Activated T-helper 2 cell treated with anti-CD3 and anti-CD28 coated beads, Interferon-gamma antibody, Interleukin-2, Interleukin-4, amounts not matched to agents 10 μg/mL and 5 μg/mL and 100 μg/mL, durations not matched to agents 14 hours and 24 hours and 36 hours (primary cell): ENCODE measurements around the gene P4HB. TPM values are rescaled to one million over a fixed set of nuclear protein-coding genes. Genes with fewer than 3 reads are reported as not detected.

ENCODE experiments used
- DNase-seq: peaks from one replicate; pipeline ENCODE4 v3.0.0; 2021; ENCODE audit warnings: low spot score
- H3K27ac Mint-ChIP-seq: one replicate; pipeline ENCODE4 v1.8.0; 2021; ENCODE audit warnings: mixed read lengths
- H3K27me3 Mint-ChIP-seq: one replicate; pipeline ENCODE4 v1.8.0; 2021; ENCODE audit warnings: low read depth, mixed read lengths
- H3K36me3 Mint-ChIP-seq: one replicate; pipeline ENCODE4 v1.8.0; 2021; ENCODE audit warnings: low read depth, mixed read lengths
- H3K4me1 Mint-ChIP-seq: one replicate; pipeline ENCODE4 v1.8.0; 2021; ENCODE audit warnings: low read depth, mixed read lengths
- H3K4me3 Mint-ChIP-seq: one replicate; pipeline ENCODE4 v1.8.0; 2021; ENCODE audit warnings: low read depth, mild to moderate bottlenecking, moderate library complexity, mixed read lengths
- H3K9me3 Mint-ChIP-seq: one replicate; pipeline ENCODE4 v1.8.0; 2021; ENCODE audit warnings: mixed read lengths
- intact Hi-C: fragments of 100-400 bp; cut with micrococcal nuclease; formaldehyde crosslinking; loops from one replicate; pipeline ENCODE4 v1.15.1; 2023
- total RNA-seq: library from RNA; stranded (reverse); gene quantifications from 2 replicates; pipeline ENCODE4 v1.2.3, GENCODE V29; 2022

P4HB gene
- total RNA-seq, 1 donor from 2014 or later = 545 TPM

DNA sequence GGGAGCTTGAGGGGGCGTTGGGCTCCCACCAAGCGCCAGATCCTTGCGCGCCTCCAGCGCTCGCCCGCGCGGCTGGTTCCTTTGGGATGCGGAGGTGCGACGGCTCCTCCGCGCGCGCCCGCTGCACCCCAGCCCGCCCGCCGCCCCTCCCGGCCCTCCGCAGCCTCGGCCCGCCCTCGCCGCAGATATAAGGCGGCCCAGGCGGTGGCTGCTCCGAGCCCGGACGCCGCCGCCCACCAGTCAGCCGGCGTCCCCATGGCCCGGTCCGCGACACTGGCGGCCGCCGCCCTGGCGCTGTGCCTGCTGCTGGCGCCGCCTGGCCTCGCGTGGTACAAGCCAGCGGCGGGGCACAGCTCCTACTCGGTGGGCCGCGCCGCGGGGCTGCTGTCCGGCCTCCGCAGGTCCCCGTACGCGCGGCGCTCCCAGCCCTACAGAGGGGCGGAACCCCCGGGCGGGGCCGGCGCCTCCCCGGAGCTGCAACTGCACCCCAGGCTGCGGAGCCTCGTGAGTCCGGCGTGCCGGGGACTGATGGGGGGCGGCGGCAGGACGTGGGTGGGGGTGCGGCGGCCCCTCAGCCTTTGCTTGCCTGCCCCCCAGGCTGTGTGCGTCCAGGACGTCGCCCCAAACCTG is 41.8 kb upstream of the P4HB start, which contains the start of gene NPB:
TSS of gene NPB (plus strand) at position 216 of the 630 bp plus-strand sequence. CDS start at position 256, 40 bp downstream.
- Mint-ChIP-seq H3K9me3 (no peaks in the 10 kb centered on the region), H3K4me1 (no peaks in the 10 kb centered on the region), H3K4me3 (no peak within 1 kb of the TSS), H3K27ac (no peak within 1 kb of the TSS), H3K27me3 (peaks cover 6% of the 10 kb centered on the region), H3K36me3 (peaks cover 35% of the 10 kb centered on the region)
- intact Hi-C loops = no loop called here
- no peak for DNase-seq

DNA sequence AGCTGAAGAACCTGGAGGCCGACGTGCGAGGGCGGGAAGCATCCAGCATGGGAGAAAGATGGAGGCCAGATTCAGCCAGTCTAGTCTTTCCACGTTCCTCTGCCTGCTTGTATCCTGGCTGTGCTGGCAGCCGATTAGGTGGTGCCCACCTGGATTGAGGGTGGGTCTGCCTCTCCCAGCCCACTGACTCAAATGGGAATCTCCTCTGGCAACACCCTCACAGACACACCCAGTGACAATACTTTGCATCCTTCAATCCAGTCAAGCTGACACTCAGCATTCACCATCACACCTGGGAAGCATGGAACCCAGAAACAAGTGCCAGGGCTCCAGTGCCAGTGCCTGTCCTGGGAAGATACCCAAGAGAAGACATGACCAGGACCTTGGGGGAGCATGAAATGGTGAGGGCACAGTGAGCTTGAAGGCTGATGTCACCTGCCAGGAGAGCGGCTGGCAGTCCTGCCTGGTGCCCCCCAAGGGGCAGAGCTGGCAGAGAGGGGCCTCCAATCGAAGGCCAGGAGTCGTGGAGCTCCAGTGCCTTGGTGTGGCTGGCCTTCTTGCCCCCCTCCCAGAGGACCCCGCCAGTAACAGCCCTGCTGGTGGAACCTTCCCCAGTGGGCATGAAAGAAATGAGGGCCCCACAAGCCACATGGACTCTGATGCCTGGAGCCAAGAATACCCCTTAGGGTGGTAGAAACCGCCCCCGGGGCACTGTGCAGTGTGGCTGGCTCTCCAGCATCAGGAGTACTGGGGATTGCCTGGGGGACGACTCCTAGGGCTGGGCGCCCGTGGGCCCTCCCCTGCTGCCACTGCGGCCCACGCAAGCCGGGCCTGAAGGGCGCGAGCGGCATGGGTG is 41.1 kb upstream of the P4HB start:
- no peaks in the 10 kb centered on the region for H3K9me3 Mint-ChIP-seq
- H3K4me1 Mint-ChIP-seq = no peaks in the 10 kb centered on the region
- no peak overlapping the region for H3K27ac Mint-ChIP-seq
- DNase-seq = no peak
- intact Hi-C loops = no loop called here
- H3K27me3 Mint-ChIP-seq = peaks cover 6% of the 10 kb centered on the region
- peaks cover 31% of the 10 kb centered on the region for H3K36me3 Mint-ChIP-seq
- no peak overlapping the region for H3K4me3 Mint-ChIP-seq

DNA sequence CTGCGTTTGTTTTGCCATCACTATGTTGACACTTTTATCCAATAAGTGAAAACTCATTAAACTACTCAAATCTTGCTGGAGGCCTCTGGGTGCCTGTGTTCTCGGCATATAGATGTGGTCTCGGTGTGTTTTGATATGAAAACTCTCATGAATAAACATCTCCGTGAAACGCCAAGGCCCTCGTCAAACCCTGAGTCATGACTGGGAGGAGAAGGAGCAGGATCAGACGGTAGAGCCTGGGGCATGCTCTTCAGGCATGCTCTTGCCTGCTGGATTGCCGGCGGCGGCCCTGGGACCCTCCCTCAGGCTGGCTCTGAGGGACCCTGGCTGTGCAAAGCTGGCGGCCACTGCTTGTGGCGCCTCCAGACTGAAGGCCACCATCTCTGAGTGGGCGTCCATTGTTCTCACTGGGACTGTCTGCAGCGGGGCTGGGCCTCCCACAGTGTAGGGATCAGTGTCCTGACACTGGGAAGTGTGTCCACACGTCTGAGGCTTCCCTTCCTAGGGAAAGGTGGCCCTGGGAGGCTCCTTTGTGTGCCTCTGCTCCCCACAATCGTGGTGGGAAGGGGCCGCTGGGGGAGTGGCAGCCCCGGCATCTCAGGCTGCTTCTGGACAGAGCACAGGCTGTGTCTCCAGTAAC is 40.0 kb upstream of the P4HB start:
- intact Hi-C loops = no loop called here
- H3K36me3 Mint-ChIP-seq = peaks cover 32% of the 10 kb centered on the region

DNA sequence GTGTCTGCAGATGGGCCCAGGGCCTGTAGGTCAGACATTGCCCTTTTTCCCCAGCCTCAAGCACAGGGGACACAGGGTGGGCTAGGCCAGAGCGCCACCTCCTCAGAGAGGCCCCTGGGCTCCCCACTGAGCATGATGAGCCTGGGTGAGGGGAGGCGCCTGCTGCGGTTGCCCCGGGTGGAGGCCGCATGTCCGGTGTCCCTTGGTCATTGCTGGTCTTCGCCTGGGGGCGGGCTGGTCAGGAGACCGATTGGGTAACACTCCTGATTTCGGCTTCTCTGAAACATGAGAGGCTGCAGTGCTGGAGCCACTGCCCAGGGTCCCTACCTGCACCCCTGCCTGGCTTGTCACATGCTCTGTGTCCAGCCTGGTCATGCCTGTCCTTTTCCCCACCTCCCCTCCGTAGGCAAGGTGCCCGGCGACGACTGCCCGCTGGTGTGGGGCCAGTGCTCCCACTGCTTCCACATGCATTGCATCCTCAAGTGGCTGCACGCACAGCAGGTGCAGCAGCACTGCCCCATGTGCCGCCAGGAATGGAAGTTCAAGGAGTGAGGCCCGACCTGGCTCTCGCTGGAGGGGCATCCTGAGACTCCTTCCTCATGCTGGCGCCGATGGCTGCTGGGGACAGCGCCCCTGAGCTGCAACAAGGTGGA is 39.3 kb upstream of the P4HB start:
- Mint-ChIP-seq H3K4me3 (no peak overlapping the region), H3K9me3 (no peaks in the 10 kb centered on the region), H3K27ac (no peak overlapping the region), H3K27me3 (peaks cover 6% of the 10 kb centered on the region), H3K36me3 (peaks cover 35% of the 10 kb centered on the region), H3K4me1 (no peaks in the 10 kb centered on the region)
- no peak for DNase-seq
- intact Hi-C loops = no loop called here

More for the DNA sequence above, 40.0 kb upstream of the P4HB start:
- Mint-ChIP-seq H3K27me3 (peaks cover 6% of the 10 kb centered on the region), H3K27ac (no peak overlapping the region), H3K4me1 (no peaks in the 10 kb centered on the region), H3K9me3 (no peaks in the 10 kb centered on the region), H3K4me3 (no peak overlapping the region)
- DNase-seq = no peak

DNA sequence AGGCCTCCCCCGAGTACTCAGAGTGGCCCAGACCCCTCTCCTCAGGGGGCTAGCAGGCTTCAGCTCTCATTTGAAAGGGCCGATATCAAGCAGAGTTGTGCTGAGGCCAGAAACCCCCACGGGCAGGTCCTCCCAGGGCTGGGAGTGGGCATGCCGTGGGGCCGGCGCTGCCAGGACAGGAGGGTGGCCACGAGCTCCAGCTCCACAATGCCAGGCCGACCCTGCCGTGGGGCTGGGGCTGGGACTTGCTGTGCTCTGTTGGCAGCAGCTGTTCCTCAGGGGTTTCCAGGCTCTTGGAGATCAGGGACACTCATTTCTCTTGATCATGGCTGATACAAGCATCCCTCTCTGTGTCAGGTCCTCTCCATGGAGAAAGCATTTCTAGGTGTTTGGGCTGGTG is 38.5 kb upstream of the P4HB start:
- no peak for DNase-seq
- intact Hi-C loops = no loop called here
- Mint-ChIP-seq H3K4me3 (no peak overlapping the region), H3K27ac (no peak overlapping the region), H3K27me3 (peaks cover 6% of the 10 kb centered on the region), H3K9me3 (no peaks in the 10 kb centered on the region), H3K4me1 (no peaks in the 10 kb centered on the region), H3K36me3 (peaks cover 35% of the 10 kb centered on the region)

DNA sequence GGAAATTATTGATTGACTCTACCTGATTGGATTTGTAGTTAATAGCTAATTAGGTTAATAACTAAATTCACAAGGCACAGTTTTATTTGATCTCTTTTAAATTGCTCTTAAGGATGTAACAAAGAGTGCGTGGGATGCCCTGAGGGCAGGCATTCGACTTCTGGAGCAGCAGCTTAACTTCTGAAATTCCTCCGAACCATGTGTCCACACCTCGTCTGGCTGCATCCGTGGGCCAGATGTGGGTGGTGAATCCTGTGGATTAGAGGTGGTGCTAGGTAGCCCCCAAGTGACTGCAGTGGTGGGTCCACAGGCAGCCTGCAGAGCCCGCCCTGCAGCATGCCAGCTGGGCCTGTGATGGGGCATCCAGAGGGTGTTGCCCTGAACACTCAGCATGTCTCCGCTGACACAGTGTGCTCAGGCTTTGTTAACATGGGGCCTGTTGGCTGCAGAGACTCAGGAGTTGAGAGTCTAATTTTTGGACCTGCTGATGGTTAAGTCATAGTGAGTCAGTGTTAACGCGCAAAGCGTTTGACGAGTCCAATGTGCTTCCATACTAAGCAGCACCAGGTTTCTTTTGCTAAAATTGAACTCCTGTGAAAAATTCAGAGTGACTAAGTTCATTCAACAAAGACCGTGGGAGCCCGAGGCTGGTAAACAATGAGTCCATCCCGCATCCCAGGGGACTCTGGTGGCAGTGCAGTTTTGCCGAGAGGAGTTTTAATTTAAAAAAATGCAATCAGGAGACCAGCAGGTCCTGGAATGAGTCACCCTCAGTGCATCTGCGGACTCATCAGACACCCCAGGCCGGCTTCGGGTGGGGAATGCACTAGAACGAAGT is 37.9 kb upstream of the P4HB start:
- Mint-ChIP-seq H3K4me1 (no peaks in the 10 kb centered on the region), H3K36me3 (peaks cover 33% of the 10 kb centered on the region), H3K27ac (no peak overlapping the region), H3K4me3 (no peak overlapping the region), H3K27me3 (peaks cover 6% of the 10 kb centered on the region), H3K9me3 (no peaks in the 10 kb centered on the region)
- no peak for DNase-seq
- intact Hi-C loops = no loop called here

DNA sequence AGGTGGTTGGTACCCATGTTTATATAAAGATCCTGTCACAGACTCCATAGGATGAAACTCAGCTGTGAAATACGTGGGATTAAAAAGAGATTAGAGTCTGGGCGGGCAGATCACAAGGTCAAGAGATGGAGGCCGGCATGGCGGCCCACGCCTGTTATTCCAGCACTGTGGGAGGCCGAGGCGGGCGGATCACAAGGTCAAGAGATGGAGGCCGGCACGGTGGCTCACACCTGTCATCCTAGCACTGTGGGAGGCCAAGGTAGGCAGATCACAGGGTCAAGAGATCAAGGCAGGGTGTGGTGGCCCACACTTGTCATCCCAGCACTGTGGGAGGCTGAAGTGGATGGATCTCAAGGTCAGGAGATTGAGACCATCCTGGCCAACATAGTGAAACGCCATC is 35.1 kb upstream of the P4HB start:
- DNase-seq = no peak
- Mint-ChIP-seq H3K36me3 (peaks cover 33% of the 10 kb centered on the region), H3K9me3 (no peaks in the 10 kb centered on the region), H3K27ac (no peak overlapping the region), H3K4me3 (no peak overlapping the region), H3K4me1 (peaks cover 2% of the 10 kb centered on the region), H3K27me3 (no peaks in the 10 kb centered on the region)
- intact Hi-C loops = no loop called here

DNA sequence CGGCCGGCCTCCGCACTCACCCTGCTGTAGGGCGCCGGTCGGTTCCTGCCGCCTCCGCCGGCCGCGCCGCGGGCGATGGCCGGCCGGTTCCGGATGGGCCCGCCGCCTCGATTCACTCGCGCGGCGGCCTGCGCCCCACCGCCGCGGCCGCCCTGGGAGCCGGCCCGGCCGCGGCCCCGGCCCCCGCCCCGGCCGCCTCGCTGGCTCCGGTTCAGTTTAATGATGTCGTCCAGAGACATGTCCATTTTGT is 30.9 kb upstream of the P4HB start:
- intact Hi-C loops = loop anchor here (2.0 kb wide), 1 partner anchor 20 kb away; the partner anchor contains the start of gene ARHGDIA
- Mint-ChIP-seq H3K27me3 (no peaks in the 10 kb centered on the region), H3K36me3 (peaks cover 53% of the 10 kb centered on the region), H3K27ac (peak overlapping the region; percentile 98), H3K4me3 (peak overlapping the region; percentile 97), H3K9me3 (no peaks in the 10 kb centered on the region), H3K4me1 (peaks cover 18% of the 10 kb centered on the region)
- DNase-seq = no peak

DNA sequence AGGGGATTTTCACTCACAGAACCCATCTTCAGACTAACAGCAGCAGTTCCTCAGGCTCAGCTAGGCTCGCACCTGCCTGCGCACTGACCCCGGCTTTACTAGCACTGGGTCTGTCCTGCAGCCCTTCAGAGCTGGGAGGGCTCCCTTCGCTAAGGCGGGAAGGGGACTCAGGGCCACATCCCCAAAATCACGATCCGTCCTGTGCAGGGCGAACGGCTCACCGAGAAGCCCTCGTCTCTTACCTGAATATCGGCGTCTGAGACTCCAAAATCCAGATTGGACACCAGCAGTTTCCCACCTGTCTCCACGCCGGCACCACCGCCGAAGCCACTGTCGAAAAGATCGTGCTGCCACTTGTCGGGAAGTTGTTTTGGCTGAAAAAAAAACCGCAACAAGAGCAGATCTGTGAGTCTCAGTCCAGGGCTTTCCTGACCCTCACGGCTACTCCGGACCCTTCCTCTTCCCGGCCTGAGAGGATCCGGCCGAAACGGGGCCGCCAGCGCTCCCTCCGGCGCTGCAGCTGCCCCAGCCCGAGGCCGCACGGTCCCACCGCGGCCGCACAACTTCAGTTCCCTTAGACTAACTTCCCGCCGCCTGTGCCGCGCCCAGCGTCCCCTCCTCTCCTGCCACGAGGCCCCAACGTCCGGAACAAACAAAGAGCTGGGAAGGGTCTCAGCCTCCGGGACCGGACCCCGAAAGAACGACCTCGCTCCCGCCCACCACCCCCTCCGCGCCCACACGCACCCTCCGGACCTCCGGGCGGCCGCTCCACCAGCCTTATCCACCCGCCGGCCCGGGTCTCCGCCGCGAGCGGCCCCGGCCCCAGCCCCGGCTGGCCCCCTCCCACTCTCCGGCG is 30.3 kb upstream of the P4HB start:
- H3K27me3 Mint-ChIP-seq = no peaks in the 10 kb centered on the region
- H3K9me3 Mint-ChIP-seq = no peaks in the 10 kb centered on the region
- H3K27ac Mint-ChIP-seq = peak overlapping the region; percentile 92
- peaks cover 18% of the 10 kb centered on the region for H3K4me1 Mint-ChIP-seq
- peak overlapping the region; percentile 88 for H3K4me3 Mint-ChIP-seq
- intact Hi-C loops = loop anchor here (2.0 kb wide), 1 partner anchor 20 kb away; the partner anchor contains the start of gene ARHGDIA
- peaks cover 59% of the 10 kb centered on the region for H3K36me3 Mint-ChIP-seq
- DNase-seq = no peak

DNA sequence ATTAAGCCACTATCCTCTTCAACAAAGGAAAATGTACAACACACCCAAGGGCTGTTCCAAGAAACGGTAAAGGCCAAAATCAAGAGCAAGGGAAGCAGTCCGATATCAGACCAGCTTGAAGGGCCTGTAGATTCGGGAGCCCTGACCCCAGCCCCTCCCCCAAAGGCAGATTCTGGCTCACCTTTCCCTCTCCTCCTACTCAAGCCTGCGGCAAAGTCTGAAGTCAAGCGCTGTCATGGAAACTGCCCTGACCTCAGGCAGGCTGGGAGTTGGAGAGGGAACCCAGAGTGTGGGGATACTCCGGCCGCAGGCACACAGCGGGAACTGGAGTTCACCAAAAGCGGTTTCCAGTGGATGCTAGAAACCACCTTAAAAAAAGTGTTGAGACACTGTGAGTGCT is 29.3 kb upstream of the P4HB start:
- Mint-ChIP-seq H3K27ac (peak overlapping the region; percentile 92), H3K4me1 (peaks cover 18% of the 10 kb centered on the region), H3K9me3 (no peaks in the 10 kb centered on the region), H3K36me3 (peaks cover 63% of the 10 kb centered on the region), H3K4me3 (peak overlapping the region; percentile 88), H3K27me3 (no peaks in the 10 kb centered on the region)
- no peak for DNase-seq
- intact Hi-C loops = loop anchor here (2.0 kb wide), 1 partner anchor 19 kb away; the partner anchor contains the start of gene ARHGDIA

DNA sequence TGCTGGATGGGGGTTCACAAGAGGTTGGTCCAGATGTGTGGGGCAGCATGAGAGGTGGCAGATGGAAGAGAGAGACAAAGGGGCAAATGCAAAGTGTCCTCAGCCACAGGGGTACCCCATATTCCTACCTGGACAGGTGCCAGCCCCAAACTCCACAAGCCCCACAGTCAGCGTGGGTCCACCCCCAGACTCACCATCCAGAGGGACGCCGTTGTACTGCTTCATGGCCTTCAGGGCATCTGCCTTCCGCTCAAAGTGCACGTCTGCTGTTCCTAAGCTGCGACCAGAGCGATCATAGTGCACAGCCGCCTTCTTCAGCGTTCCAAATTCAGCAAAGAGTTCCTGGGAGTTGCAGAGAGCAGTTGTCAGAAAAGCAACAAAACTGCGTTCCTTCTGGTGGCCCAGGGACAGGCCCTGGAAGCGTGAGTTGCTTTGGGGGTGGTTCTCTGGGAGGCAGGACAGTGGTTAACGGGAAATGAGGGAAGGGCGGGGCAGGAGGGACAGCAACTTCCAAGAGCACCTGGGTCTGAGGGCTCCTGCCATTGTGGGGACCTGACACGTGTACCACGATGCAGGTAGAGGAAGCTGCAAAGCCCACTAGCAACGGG is 28.8 kb upstream of the P4HB start:
- Mint-ChIP-seq H3K27ac (peak overlapping the region; percentile 85), H3K36me3 (peaks cover 68% of the 10 kb centered on the region), H3K4me3 (peak overlapping the region; percentile 88), H3K27me3 (no peaks in the 10 kb centered on the region), H3K9me3 (no peaks in the 10 kb centered on the region), H3K4me1 (peaks cover 18% of the 10 kb centered on the region)
- DNase-seq = no peak
- intact Hi-C loops = no loop called here
